ENCODE measurements around the gene RFLNA. TPM values are rescaled to one million over a fixed set of nuclear protein-coding genes. Genes with fewer than 3 reads are reported as not detected.

RFLNA gene
- total RNA-seq, 2 donors from 2014 or later: 0.26 TPM; not detected in 1

GRCh38 chr12:124324803-124325705 is 30.2 kb downstream of the RFLNA start:
- no peak for DNase-seq
- H3K9me3 ChIP-seq: peaks cover 0 to 11% (median 0%) of the 10 kb centered on the region in 3 donors
- TF ChIP-seq, protein P1, sequence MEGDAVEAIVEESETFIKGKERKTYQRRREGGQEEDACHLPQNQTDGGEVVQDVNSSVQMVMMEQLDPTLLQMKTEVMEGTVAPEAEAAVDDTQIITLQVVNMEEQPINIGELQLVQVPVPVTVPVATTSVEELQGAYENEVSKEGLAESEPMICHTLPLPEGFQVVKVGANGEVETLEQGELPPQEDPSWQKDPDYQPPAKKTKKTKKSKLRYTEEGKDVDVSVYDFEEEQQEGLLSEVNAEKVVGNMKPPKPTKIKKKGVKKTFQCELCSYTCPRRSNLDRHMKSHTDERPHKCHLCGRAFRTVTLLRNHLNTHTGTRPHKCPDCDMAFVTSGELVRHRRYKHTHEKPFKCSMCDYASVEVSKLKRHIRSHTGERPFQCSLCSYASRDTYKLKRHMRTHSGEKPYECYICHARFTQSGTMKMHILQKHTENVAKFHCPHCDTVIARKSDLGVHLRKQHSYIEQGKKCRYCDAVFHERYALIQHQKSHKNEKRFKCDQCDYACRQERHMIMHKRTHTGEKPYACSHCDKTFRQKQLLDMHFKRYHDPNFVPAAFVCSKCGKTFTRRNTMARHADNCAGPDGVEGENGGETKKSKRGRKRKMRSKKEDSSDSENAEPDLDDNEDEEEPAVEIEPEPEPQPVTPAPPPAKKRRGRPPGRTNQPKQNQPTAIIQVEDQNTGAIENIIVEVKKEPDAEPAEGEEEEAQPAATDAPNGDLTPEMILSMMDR (IDR thresholded peaks at IDR 0.05): no peak
- TF ChIP-seq POLR2A (IDR thresholded peaks at IDR 0.05): no peak
- intact Hi-C loops (cut with DNase I): loop anchor here (5.0 kb wide), 1 partner anchor 288 kb away; no protein-coding TSS in a partner anchor
- H3K27ac ChIP-seq: no peak overlapping the region
- WGBS, 2 donors: 94 to 95% methylated on average over 37 to 48 of the region's 57 CpGs
- H3K36me3 ChIP-seq (replicated peaks in 1 of 2; ENCODE audit: insufficient read depth in 1 of 2, low read depth in 2 of 2): peaks cover 15 to 25% of the 10 kb centered on the region in 2 donors
- no peaks in the 10 kb centered on the region for H3K4me1 ChIP-seq
- no peak for ATAC-seq
- H3K27me3 ChIP-seq: no peaks in the 10 kb centered on the region
- H3K4me3 ChIP-seq: no peak overlapping the region

DNA sequence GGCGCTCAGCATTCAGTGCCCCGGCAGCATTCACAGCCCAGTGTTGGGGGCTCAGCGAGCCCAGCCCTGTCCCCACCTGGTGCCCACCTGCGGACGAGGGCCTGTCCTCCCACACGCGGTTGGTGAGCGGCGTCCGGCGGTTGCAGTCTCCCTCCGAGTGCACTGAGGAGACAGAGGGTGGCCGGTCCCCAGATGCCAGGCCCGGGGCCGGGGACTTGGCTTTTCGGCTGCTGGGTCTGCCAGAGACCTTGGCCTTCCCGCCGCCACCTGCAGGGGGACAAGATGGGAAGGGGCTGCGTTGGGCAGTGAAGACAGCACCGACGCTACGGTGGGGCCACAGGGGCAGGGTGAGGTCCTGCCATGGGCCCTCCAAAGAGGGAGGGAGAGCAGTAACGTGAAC is 31.2 kb downstream of the RFLNA start:
- Histone ChIP-seq H3K36me3 (replicated peaks in 1 of 2; ENCODE audit: insufficient read depth in 1 of 2, low read depth in 2 of 2) (peaks cover 15 to 25% of the 10 kb centered on the region in 2 donors), H3K4me1 (no peaks in the 10 kb centered on the region), H3K27me3 (no peaks in the 10 kb centered on the region), H3K9me3 (peaks cover 0 to 11% (median 0%) of the 10 kb centered on the region in 3 donors), H3K27ac (no peak overlapping the region), H3K4me3 (no peak overlapping the region)
- TF ChIP-seq, protein P1 (IDR thresholded peaks at IDR 0.05): no peak
- no peak for TF ChIP-seq POLR2A (IDR thresholded peaks at IDR 0.05)
- DNase-seq: no peak
- intact Hi-C loops (cut with DNase I): no loop called here
- 91 to 92% methylated on average over 15 to 17 of the region's 23 CpGs for WGBS, 2 donors
- no peak for ATAC-seq

GRCh38 chr12:124326871-124327270 is 32.0 kb downstream of the RFLNA start:
- H3K4me3 ChIP-seq: no peak overlapping the region
- H3K36me3 ChIP-seq (replicated peaks in 1 of 2; ENCODE audit: insufficient read depth in 1 of 2, low read depth in 2 of 2): peaks cover 18 to 28% of the 10 kb centered on the region in 2 donors
- no peak overlapping the region for H3K27ac ChIP-seq
- ATAC-seq (no peak), DNase-seq (no peak)
- 94 to 100% methylated on average over 3 to 9 of the region's 9 CpGs for WGBS, 2 donors
- no peaks in the 10 kb centered on the region for H3K4me1 ChIP-seq
- peaks cover 0 to 11% (median 0%) of the 10 kb centered on the region in 3 donors for H3K9me3 ChIP-seq
- TF ChIP-seq POLR2A (IDR thresholded peaks at IDR 0.05): no peak
- TF ChIP-seq, protein P1 (IDR thresholded peaks at IDR 0.05): no peak
- intact Hi-C loops (cut with DNase I): no loop called here
- no peaks in the 10 kb centered on the region for H3K27me3 ChIP-seq

GRCh38 chr12:124327362-124328043 is 32.6 kb downstream of the RFLNA start:
- WGBS, 2 donors: 79 to 86% methylated on average over 18 of the region's 18 CpGs
- Histone ChIP-seq H3K9me3 (peaks cover 0 to 11% (median 0%) of the 10 kb centered on the region in 3 donors), H3K27ac (no peak overlapping the region), H3K36me3 (replicated peaks in 1 of 2; ENCODE audit: insufficient read depth in 1 of 2, low read depth in 2 of 2) (peaks cover 24 to 33% of the 10 kb centered on the region in 2 donors), H3K4me3 (no peak overlapping the region), H3K4me1 (no peaks in the 10 kb centered on the region), H3K27me3 (no peaks in the 10 kb centered on the region)
- no peak for DNase-seq
- TF ChIP-seq POLR2A (IDR thresholded peaks at IDR 0.05): no peak
- TF ChIP-seq, protein P1 (IDR thresholded peaks at IDR 0.05): no peak
- intact Hi-C loops (cut with DNase I): no loop called here
- no peak for ATAC-seq

Data from body of pancreas (tissue), 4 donors.